GM18499 (cell line): ENCODE data around the gene LEAP2.

Experiments used
- ATAC-seq: cut with Tn5 transposase; IDR thresholded peaks from one replicate; pipeline ENCODE4 v1.9.1; 2021; ENCODE audit warnings: moderate number of reproducible peaks; ENCODE audit not compliant: insufficient read depth, unreplicated experiment

LEAP2 gene

DNA sequence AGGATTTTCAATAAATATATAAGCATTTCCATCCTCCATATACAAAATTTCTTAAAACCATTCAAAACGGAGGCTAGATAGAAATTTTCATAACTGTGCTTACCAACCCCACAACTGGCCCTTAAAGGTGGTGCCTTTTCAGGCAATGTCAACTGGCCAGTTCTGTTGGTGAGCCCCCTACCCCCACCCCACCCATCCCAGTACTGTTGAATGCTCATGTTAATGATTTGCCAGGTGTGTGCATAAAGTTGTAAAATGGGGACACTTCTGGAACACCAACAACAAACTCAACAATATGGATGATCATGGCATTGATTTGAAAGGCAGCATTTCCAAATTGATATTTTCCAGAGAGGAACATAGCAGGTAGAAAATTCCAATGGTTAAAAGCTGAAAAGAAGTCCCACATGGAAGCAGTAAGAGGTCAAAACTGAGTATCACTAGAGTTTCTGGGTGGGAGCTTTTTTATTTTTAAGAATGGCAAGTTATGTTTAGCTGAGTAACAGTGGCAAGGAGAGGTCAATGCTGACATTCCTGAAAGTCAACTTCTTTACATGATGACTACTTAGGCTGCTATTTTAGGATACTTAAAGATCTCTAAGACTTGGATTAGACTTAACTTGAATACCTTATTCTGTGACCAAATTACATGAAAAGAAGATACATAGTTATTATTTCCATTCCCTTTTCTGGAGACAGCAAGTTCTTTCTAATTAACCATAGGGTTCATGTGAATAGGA, 2.7 kb downstream of the LEAP2 start:
- ATAC-seq: no peak

DNA sequence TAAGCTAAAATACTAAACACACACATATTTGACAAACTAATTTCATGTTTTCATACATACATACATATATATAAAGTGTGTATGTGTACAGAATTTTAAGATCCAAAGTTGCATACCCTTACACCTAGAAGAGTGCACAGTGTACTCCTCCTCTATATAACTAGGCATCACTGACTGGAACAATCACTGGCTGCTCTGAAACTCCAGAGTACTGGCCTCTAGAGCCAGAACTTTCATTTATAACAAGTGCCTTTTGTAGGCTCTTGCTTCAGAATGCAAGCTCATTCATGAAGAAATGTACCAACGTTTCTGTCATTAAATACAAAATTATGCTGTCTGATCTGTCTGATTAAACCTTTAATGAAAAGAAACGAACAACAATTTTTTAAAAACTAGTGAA, 4.0 kb downstream of the LEAP2 start:
- ATAC-seq: no peak

DNA sequence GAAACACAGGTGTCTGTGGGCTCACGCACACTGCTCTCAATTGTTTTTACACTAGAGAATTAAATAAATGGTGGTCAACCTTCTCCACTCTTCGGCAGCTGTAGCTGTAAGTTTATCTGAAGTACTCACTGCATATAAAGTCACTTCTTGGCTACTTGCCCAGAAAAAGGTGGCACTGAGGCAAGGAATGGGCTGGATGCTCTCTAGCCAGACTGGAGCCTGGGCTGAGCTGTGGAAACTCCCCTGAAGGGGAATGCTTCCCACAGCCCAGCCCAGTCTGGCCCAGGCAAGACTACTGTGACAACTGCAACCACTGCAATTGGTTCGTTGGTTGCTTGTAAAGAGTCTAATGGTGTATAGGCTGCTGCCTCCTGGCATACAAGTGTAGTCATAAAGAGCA, 4.5 kb downstream of the LEAP2 start:
- ATAC-seq: no peak

DNA sequence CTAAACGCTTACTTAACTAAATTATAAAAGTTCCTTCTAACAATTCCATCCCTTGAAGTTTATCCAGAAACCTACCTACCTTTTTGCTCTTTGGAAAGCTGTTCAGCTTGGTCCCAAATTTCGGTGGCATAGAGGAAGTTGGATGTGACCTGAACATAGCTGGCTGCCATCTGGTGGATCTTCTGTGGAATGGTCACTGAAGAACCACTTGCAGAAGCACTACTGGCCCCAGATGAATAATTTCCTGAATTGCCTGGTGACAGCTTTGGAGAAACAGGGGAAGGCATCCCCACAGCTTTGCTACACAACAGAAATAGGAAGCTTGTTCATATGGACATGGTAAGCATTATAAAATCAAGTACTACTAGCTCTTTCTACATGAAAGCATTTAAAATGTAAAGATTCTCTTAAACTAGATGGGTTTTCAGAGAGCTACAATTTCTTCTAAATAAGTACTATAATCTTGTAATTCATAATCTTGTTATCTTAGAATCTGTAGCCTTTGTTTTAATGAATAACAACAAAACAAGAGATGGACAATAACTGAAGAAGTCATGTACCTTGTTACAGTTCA, 9.9 kb downstream of the LEAP2 start:
- no peak for ATAC-seq

DNA sequence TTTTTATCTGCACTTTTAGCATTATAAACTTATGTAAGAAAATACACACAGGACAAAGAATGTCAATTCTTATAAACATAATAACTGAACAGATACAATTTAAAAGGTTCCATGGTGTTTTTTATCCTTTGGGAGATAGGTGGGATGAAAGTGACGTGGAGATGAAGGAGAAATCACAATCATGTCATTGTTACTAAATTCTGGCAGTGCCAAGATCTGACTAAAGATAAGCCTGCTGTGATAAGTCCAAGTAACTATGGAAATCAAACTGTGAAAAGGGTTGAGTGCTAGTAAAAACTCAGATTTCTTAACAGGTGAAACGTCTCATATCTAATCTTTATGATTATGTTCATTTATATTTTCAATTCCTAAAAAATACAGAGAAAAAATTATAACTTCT, 11.1 kb downstream of the LEAP2 start:
- no peak for ATAC-seq

DNA sequence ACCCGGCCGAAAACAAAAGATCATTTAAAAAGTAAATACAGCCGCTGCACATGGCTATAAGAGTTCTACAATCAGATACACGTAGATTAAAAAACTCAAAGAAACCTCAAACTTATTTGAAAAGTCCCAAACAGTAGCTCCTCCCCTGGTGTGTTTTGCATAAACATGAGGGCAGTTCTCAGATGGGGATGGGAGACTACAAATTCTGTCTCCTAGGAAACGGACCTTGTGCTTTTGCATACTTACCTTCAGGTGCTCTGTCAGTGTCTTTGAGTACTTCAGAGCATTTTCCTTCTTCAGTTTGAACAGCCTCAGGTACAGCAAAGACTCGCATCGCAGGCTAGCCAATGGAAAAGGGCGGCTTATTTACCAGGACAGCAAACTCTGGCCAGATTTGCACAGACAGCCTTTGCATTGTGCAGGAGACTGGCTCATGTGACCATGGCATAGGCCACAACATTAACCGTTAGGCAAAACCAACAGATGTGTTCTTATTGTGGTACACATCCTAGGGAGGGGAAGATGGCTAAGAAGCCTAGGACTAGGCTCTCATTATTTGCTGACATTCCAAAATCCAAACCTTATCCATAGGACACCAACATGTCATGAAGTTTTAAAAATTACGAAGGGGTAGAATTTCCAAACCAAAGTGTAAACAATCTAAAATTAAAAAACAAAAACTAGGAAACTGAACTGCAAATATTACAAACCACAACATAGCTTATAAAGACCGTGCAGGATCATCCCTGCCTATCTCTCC, 12.8 kb downstream of the LEAP2 start:
- no peak for ATAC-seq

DNA sequence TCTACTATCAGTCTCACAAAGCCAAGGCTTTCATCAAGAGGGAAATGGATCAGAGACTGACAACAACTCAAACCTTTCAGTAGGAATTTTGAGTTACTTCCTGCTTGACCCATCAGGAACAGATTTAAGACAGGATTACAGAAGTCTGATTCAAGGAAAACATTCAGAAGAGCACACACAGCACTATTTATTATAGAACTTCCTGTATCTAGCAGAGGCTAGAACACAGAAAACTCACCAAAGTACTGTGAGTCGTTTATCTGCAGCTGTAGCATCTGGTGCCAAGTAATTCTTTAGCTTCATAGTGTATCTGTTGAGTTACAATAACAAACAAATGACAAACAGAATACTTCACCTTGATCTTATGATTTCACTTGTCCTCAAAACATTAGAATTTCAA, 13.8 kb downstream of the LEAP2 start:
- no peak for ATAC-seq

DNA sequence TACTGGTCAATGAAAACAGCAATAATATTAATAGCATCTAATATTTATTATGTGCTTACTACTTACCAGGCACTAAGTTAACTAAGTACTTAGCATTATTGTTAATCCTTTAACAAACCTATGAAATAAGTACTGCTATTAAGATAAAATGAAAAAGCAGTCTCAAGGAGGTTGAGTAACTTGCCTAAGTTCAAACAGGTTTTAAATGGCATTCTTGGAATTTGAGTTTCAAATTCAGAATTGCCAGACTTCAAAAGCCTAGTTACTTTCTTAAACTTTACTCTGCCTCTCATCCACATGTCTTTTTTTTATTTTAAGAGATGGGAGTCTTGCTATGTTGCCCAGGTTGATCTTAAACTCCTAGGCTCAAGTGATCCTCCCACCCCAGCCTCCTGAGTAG, 16.0 kb downstream of the LEAP2 start:
- no peak for ATAC-seq

DNA sequence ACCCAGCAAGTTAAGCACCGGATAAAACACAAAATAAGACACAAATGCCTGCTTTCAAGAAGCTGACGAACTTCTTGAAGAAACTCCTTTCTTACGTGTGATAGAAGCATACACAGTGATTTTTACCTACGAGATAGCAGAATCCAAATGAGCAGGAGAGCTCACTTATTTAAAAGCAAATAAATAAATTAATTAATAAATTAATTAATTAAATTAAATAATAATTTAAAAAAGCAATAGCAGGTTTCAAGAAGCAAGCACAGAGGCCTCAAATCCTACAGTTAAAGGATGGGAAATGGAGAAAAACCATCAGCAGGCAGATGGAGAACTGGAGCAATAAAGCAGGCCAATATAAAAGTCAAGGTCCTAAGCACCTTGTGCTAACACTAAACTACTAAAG, 17.3 kb downstream of the LEAP2 start:
- ATAC-seq: no peak

DNA sequence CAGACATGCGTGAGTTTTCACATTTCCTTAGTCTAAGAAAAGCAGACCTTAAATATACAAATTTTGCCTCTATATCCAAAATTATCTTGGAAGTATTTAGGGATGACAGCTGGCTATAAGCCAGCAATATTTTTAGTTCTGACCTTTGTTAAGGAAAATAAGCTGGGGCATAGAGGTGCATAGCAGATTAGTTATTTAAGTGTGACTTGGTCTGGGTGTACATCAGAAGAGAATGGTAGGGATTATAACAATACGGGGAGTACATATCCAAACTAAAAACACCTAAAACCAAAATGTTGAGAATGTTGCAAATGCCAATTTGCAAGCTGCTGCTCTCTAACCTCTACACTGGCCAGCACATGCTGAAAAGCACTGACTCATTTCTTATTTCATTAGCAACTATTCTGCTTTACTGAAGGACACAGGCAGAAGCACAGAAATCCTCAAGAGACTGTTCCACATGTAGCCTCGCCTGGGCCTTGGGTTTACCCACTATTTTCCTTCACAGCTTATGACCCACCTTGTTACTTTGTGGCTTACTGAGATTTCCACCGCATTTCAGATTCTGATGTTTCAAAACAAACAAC, 22.3 kb downstream of the LEAP2 start:
- no peak for ATAC-seq

DNA sequence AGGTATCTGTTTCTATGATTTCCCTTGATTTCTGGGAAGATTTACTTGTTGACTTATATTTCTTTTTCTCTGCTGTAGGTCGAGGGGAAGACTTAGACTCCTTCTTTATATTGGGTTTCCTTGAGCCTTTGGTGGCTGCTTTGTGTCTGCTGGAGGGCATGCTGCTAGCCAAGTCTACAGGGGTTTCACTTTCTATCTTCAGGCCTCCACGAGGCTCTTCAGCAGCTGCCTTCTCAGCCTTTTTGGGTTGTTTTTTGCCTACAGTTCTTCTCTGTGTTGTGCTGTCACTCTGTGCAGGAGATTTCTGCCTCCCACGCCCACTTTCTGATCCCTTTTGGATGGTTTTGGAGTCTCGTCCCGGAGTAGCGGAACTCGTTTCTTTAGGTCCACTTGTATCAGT, 23.2 kb downstream of the LEAP2 start:
- no peak for ATAC-seq

DNA sequence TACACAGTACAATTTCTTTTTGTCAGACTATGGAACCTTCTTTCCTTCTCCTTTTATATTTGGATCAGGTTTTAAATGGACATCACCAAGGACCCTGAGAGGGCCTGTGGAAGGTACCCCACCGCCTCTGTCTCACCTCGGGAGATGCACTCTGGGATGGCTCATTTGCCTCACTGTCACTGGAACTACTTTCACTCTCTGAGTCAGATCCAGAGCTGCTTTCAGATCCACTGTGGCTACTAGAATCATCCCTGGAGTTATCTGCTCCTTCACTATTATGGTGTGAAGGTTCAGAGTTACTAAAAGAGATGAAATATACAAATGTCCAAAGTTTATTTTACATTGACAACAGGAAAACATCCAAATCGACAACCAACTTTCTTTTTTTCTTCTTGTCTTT, 24.6 kb downstream of the LEAP2 start:
- ATAC-seq: no peak

DNA sequence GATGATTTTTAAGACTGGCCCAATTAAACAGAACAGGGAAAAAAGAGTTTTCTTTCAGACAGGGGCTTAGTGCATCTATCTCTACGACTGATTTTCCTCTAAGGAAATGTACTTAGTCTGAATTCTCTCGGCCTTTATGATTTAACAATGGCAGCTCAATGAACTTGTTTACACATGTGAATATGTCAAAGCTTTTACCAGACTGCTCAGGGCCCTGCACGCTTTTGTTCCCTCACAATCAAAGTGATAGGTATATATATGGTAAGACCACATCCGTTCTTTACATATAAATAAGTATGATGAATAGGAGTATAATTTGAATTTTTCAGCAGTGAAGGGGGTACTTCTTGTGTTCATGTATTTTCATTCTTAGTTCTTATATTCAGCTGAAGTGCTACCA, 27.6 kb downstream of the LEAP2 start:
- no peak for ATAC-seq

DNA sequence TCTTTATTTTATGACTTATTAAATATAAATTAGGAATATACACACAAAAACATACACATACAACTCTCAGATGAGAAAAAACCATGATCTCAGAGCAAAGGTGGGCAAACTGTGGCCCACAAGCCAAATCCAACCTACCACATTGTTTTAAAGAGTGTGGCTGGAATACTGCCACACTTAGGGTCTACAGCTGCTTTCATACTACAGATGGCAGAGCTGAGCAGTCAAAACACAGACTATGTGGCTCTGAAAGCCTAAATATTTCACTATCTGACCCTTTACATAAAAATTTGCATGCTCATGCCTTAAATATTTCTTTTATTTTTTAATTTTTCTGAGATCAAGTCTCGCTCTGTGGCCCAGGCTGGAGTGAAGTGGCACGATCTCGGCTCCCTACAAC, 28.3 kb downstream of the LEAP2 start:
- no peak for ATAC-seq

DNA sequence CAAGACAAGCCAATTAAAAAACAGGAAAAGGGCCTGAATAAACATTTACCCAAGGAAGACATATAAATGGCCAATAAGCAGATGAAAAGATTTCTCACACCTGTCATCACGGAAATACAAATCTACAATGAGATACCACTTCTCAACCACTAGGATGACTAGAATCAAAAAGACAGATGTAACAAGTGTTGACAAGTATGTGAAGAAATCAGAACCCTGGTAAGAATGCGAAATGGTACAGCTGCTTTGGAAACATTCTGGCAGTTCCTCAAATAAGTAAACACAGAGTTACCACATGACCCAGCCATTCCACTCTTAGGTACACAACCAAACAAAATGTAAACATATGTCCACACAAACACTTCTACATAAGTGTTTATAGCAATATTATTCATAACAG, 32.5 kb downstream of the LEAP2 start:
- ATAC-seq: no peak

DNA sequence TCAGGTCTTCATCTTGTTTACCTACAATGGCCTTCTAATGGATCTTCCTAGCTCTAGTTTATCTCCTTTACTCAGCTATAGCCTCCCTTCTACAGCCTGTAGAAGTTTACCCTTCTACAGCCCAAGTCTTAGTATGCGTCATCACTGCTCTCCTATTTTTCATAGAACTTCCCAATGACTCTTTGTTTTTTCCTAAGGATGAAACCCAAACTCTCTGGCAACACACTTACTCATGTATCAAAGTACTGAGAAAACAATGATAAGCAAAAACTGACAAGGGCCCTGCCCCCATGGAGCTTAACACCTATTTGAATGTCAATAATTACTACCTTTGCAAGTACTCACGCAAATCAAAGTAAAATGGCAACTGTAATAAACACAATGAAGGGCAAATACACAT, 33.7 kb downstream of the LEAP2 start:
- no peak for ATAC-seq

DNA sequence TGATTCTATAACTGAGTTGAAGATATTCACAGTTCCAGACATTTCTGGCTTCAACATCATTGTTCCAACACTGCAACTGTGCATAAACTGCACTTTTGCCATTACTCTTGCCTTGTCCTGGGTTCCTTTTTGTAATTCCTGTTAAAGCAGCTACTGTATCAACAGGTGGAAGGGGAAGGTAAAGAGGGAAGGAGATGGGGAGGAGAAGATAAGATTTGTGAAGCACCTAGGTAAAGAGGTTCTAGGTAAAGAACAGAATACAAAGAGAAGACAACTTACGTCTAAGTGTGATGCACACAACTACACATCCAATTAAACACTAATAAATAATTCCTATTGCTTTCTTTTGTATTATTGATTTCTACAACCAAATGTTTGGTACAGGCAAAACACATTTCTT, 36.2 kb downstream of the LEAP2 start:
- ATAC-seq: no peak

DNA sequence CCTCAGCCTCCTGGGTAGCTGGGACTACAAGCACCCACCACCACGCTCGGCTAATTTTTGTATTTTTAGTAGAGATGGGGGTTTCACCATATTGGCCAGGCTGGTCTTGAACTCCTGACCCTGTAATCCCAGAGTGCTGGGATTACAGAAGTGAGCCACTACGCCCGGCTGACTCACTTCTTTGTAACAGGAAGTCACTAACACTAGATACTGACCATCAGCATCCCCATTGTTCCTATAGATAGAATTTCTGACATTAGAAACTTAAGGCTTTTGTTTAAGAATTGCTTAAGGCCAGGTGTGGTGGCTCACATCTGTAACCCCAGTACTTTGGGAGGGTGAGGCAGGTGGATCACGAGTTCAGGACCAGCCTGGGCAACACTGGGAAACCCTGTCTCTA, 42.2 kb downstream of the LEAP2 start:
- no peak for ATAC-seq

DNA sequence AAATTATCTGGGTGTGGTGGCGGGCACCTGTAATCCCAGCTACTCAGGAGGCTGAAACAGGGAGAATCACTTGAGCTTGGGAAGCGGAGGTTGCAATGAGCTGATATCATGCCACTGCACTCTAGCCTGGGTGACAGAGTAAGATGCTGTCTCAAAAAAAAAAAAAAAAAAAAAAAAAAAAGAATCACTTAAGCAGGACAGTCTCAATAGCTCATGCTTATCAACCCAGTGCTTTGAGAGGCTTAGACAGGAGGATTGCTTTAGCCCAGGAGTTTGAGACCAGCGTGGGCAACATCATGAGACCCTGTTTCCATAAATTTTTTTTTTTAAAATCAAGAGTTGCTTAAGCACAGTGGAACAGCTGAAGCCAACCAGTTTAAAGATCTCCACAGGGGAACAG, 42.6 kb downstream of the LEAP2 start:
- ATAC-seq: no peak
